Karpas-422 (cell line): ENCODE measurements around the gene MLNR. TPM values are rescaled to one million over a fixed set of nuclear protein-coding genes. Genes with fewer than 3 reads are reported as not detected.

Experiments
- DNase-seq: peaks from one replicate; pipeline ENCODE4 v3.0.0-alpha.2; 2015
- H2AFZ ChIP-seq: fragments of 200-600 bp; sonication (generic); 2 replicates; pipeline ENCODE4 v1.6.1; 2014; ENCODE audit warnings: antibody characterized with exemption, low read length, mixed read lengths
- H3K27ac ChIP-seq: fragments of 200-600 bp; sonication (generic); 2 replicates; pipeline ENCODE4 v1.5.1; 2014; ENCODE audit warnings: mild to moderate bottlenecking, low read length, moderate library complexity
- H3K27me3 ChIP-seq: fragments of 200-600 bp; sonication (generic); 2 replicates; pipeline ENCODE4 v1.6.1; 2014; ENCODE audit warnings: low read length, mixed read lengths
- H3K36me3 ChIP-seq: fragments of 200-600 bp; sonication (generic); 2 replicates; pipeline ENCODE4 v1.6.1; 2014; ENCODE audit warnings: low read length, mixed read lengths; ENCODE audit not compliant: insufficient read depth
- H3K4me1 ChIP-seq: fragments of 200-600 bp; sonication (generic); 2 replicates; pipeline ENCODE4 v1.6.1; 2014; ENCODE audit warnings: mild to moderate bottlenecking, low read length, mixed read lengths
- H3K4me2 ChIP-seq: fragments of 200-600 bp; sonication (generic); 2 replicates; pipeline ENCODE4 v1.6.1; 2014; ENCODE audit warnings: low read length, low read depth, mild to moderate bottlenecking; ENCODE audit not compliant: poor library complexity, severe bottlenecking
- H3K4me3 ChIP-seq: fragments of 200-600 bp; sonication (generic); 2 replicates; pipeline ENCODE4 v1.5.1; 2014; ENCODE audit warnings: mild to moderate bottlenecking, antibody characterized with exemption, low read length, mixed read lengths
- H3K79me2 ChIP-seq: fragments of 200-600 bp; sonication (generic); 2 replicates; pipeline ENCODE4 v1.6.1; 2014; ENCODE audit warnings: mild to moderate bottlenecking, low read length, mixed read lengths
- H3K9ac ChIP-seq: fragments of 200-600 bp; sonication (generic); 2 replicates; pipeline ENCODE4 v1.6.0; 2014; ENCODE audit warnings: low read length
- H3K9me2 ChIP-seq: fragments of 200-600 bp; sonication (generic), shearing (Covaris generic); replicated peaks from 2 replicates; pipeline ENCODE4 v1.6.0; 2014; ENCODE audit warnings: mild to moderate bottlenecking, low read length, moderate library complexity; ENCODE audit not compliant: insufficient read depth
- H3K9me3 ChIP-seq: fragments of 300-700, 200-600 bp; sonication (generic); 2 replicates; pipeline ENCODE4 v1.6.1; 2014; ENCODE audit warnings: low read length, mixed read lengths
- H4K20me1 ChIP-seq: fragments of 200-600 bp; sonication (generic); 2 replicates; pipeline ENCODE4 v1.6.1; 2014; ENCODE audit warnings: mild to moderate bottlenecking, antibody characterized with exemption, low read length, low read depth; ENCODE audit not compliant: insufficient read depth
- total RNA-seq: library from RNA; depleted of rRNA; stranded (reverse); fragments of >200 nt; shearing (Covaris generic); gene quantifications from 2 replicates; pipeline ENCODE4 v1.2.3, GENCODE V29; 2014; ENCODE audit warnings: low replicate concordance; rRNA removed

The MLNR gene
- total RNA-seq, result not detected in 2 replicates

- Histone ChIP-seq H3K4me2 (no peak within 1 kb of the TSS), H2AFZ (no peak within 1 kb of the TSS), H3K79me2 (no peaks in the 10 kb centered on the region), H3K9ac (no peak within 1 kb of the TSS), H3K27me3 (no peaks in the 10 kb centered on the region), H4K20me1 (no peaks in the 10 kb centered on the region), H3K9me3 (no peaks in the 10 kb centered on the region), H3K4me3 (no peak within 1 kb of the TSS), H3K27ac (no peak within 1 kb of the TSS), H3K36me3 (no peaks in the 10 kb centered on the region), H3K4me1 (peaks cover 7% of the 10 kb centered on the region), H3K9me2 (no peaks in the 10 kb centered on the region)
- no peak for DNase-seq
These were observed at the start of gene MLNR for GRCh38 chr13:49220036-49220855. Gene MLNR, plus strand, starts transcription at chr13:49220338. Its CDS starts 0 bp downstream, at chr13:49220338.

GRCh38 chr13:49171359-49171758 is 48.8 kb upstream of the MLNR start:
- no peak for DNase-seq
- H3K36me3 ChIP-seq, result peaks cover 31% of the 10 kb centered on the region
- H3K4me3 ChIP-seq, result no peak overlapping the region
- H2AFZ ChIP-seq, result no peak overlapping the region
- no peak overlapping the region for H3K4me2 ChIP-seq
- H3K9me2 ChIP-seq, result no peaks in the 10 kb centered on the region
- H3K79me2 ChIP-seq, result 0 out of 2 replicates have a peak, but pooled peaks cover 3% of the 10 kb centered on the region
- no peak overlapping the region for H3K27ac ChIP-seq
- H4K20me1 ChIP-seq, result no peaks in the 10 kb centered on the region
- H3K9ac ChIP-seq, result no peak overlapping the region
- no peaks in the 10 kb centered on the region for H3K4me1 ChIP-seq
- no peaks in the 10 kb centered on the region for H3K27me3 ChIP-seq
- H3K9me3 ChIP-seq, result no peaks in the 10 kb centered on the region

- no peak for DNase-seq
- H3K27me3 ChIP-seq, result no peaks in the 10 kb centered on the region
- H3K4me2 ChIP-seq, result no peak overlapping the region
- no peak overlapping the region for H3K4me3 ChIP-seq
- H4K20me1 ChIP-seq, result no peaks in the 10 kb centered on the region
- no peak overlapping the region for H3K27ac ChIP-seq
- H3K4me1 ChIP-seq, result peaks cover 16% of the 10 kb centered on the region
- H3K9me3 ChIP-seq, result no peaks in the 10 kb centered on the region
- peaks cover 47% of the 10 kb centered on the region for H3K36me3 ChIP-seq
- H2AFZ ChIP-seq, result no peak overlapping the region
- no peaks in the 10 kb centered on the region for H3K9me2 ChIP-seq
- H3K79me2 ChIP-seq, result peaks cover 6% of the 10 kb centered on the region; the same call in 1 of the 2 replicates
- H3K9ac ChIP-seq, result no peak overlapping the region
These were observed 36.3 kb upstream of the MLNR start for GRCh38 chr13:49183672-49184325.

GRCh38 chr13:49184621-49185020 is 35.5 kb upstream of the MLNR start:
- Histone ChIP-seq H3K4me1 (peaks cover 16% of the 10 kb centered on the region), H3K27me3 (no peaks in the 10 kb centered on the region), H3K9me2 (no peaks in the 10 kb centered on the region), H3K4me3 (no peak overlapping the region), H3K36me3 (peaks cover 42% of the 10 kb centered on the region), H3K79me2 (peaks cover 6% of the 10 kb centered on the region; the same call in 1 of the 2 replicates), H2AFZ (no peak overlapping the region), H3K9me3 (no peaks in the 10 kb centered on the region), H3K9ac (no peak overlapping the region), H3K27ac (no peak overlapping the region), H4K20me1 (no peaks in the 10 kb centered on the region), H3K4me2 (no peak overlapping the region)
- DNase-seq, result no peak

- peaks cover 16% of the 10 kb centered on the region for H3K4me1 ChIP-seq
- H2AFZ ChIP-seq, result no peak overlapping the region
- H3K9me3 ChIP-seq, result no peaks in the 10 kb centered on the region
- peak overlapping the region; percentile 24; the same call in 1 of the 2 replicates for H3K27ac ChIP-seq
- no peaks in the 10 kb centered on the region for H3K27me3 ChIP-seq
- no peak overlapping the region for H3K4me3 ChIP-seq
- peak overlapping the region; percentile 37 for H3K4me2 ChIP-seq
- peaks cover 6% of the 10 kb centered on the region; the same call in 1 of the 2 replicates for H3K79me2 ChIP-seq
- DNase-seq, result no peak
- no peaks in the 10 kb centered on the region for H4K20me1 ChIP-seq
- H3K36me3 ChIP-seq, result peaks cover 41% of the 10 kb centered on the region
- no peaks in the 10 kb centered on the region for H3K9me2 ChIP-seq
- no peak overlapping the region for H3K9ac ChIP-seq
These were observed 34.9 kb upstream of the MLNR start for GRCh38 chr13:49185264-49185663.

GRCh38 chr13:49190901-49191300 is 29.2 kb upstream of the MLNR start:
- Histone ChIP-seq H3K4me2 (no peak overlapping the region), H3K4me1 (no peaks in the 10 kb centered on the region), H3K9ac (no peak overlapping the region), H3K9me3 (no peaks in the 10 kb centered on the region), H3K79me2 (no peaks in the 10 kb centered on the region), H3K4me3 (no peak overlapping the region), H3K9me2 (no peaks in the 10 kb centered on the region), H3K27ac (no peak overlapping the region), H4K20me1 (no peaks in the 10 kb centered on the region), H3K27me3 (no peaks in the 10 kb centered on the region), H2AFZ (no peak overlapping the region), H3K36me3 (peaks cover 36% of the 10 kb centered on the region)
- no peak for DNase-seq

GRCh38 chr13:49206641-49207040 is 13.5 kb upstream of the MLNR start:
- no peak overlapping the region for H2AFZ ChIP-seq
- no peak overlapping the region for H3K4me2 ChIP-seq
- no peak overlapping the region for H3K27ac ChIP-seq
- H3K9me2 ChIP-seq, result no peaks in the 10 kb centered on the region
- DNase-seq, result no peak
- H3K9me3 ChIP-seq, result no peaks in the 10 kb centered on the region
- peaks cover 58% of the 10 kb centered on the region; the same call in 1 of the 2 replicates for H3K36me3 ChIP-seq
- no peaks in the 10 kb centered on the region for H4K20me1 ChIP-seq
- peaks cover 23% of the 10 kb centered on the region for H3K4me1 ChIP-seq
- H3K27me3 ChIP-seq, result no peaks in the 10 kb centered on the region
- H3K9ac ChIP-seq, result no peak overlapping the region
- H3K79me2 ChIP-seq, result no peaks in the 10 kb centered on the region
- H3K4me3 ChIP-seq, result no peak overlapping the region

GRCh38 chr13:49208619-49209018 is 11.5 kb upstream of the MLNR start:
- Histone ChIP-seq H3K27me3 (no peaks in the 10 kb centered on the region), H4K20me1 (no peaks in the 10 kb centered on the region), H3K9ac (no peak overlapping the region), H3K4me3 (0 out of 2 replicates have a peak overlapping the region, but pooled peaks have one; percentile 12), H3K4me2 (peak overlapping the region; percentile 61), H3K9me3 (no peaks in the 10 kb centered on the region), H3K27ac (peak overlapping the region; percentile 53; the same call in 1 of the 2 replicates), H3K36me3 (peaks cover 43% of the 10 kb centered on the region; the same call in 1 of the 2 replicates), H3K4me1 (peaks cover 31% of the 10 kb centered on the region), H2AFZ (no peak overlapping the region), H3K9me2 (no peaks in the 10 kb centered on the region), H3K79me2 (no peaks in the 10 kb centered on the region)
- DNase-seq, result no peak
